Erythroblast (primary cell): ENCODE data around the gene AMER2.

Source experiments
- GATA1 ChIP-seq: IDR thresholded peaks from 2 replicates; pipeline ENCODE4 v1.6.1; 2011; ENCODE audit warnings: low read depth, mild to moderate bottlenecking, control low read depth, low read length, moderate library complexity
- POLR2A ChIP-seq: IDR thresholded peaks from 2 replicates; pipeline ENCODE4 v1.6.1; 2011; ENCODE audit warnings: mild to moderate bottlenecking, low read length

DNA sequence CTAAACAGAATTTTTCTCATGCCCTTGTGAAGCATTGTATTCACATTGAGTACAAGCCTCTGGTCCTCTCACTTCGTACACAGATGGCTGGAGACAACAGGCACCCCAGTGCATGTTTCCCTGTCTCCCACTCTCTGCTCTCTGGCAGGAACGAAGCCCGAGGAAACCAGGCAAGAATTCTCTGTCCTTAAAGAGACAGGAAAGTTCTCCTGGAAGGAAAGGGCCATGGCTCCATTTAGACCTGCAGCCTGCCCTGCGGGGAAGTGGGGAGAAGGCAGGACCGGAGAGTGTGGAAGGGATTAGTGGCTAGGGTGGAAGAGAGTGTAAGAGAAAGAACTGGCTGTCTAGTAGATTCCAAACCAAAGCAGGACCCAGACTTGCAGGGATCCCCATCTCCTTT is 15.5 kb upstream of the AMER2 start:
- TF ChIP-seq POLR2A: no peak
- TF ChIP-seq GATA1: no peak
